ENCODE data around the gene AHCYL2.

DNA sequence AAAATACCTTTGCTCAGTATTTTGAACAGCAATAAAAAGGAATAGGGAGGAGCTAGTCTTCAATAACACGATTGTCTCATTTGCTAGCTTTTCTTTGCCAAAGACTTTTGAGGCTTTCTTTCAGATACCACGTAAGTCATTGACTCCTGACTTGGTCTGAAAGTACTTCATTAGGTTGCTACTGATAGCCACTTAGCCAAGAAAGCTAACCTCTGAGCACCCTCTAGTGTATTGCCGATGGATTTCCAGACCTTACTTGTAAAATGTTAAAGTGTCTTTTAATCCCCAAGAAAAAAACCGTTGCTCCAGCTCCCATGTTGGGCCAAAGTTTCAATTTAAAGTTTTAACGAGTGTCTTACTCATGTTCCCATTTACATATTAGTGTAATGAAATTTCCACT is 146.0 kb downstream of the AHCYL2 start:
- TF ChIP-seq, protein P1, sequence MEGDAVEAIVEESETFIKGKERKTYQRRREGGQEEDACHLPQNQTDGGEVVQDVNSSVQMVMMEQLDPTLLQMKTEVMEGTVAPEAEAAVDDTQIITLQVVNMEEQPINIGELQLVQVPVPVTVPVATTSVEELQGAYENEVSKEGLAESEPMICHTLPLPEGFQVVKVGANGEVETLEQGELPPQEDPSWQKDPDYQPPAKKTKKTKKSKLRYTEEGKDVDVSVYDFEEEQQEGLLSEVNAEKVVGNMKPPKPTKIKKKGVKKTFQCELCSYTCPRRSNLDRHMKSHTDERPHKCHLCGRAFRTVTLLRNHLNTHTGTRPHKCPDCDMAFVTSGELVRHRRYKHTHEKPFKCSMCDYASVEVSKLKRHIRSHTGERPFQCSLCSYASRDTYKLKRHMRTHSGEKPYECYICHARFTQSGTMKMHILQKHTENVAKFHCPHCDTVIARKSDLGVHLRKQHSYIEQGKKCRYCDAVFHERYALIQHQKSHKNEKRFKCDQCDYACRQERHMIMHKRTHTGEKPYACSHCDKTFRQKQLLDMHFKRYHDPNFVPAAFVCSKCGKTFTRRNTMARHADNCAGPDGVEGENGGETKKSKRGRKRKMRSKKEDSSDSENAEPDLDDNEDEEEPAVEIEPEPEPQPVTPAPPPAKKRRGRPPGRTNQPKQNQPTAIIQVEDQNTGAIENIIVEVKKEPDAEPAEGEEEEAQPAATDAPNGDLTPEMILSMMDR (IDR thresholded peaks at IDR 0.05) = no peak
- TF ChIP-seq GABPB1 (CRISPR knock-in tag; IDR thresholded peaks at IDR 0.05) (no peak), CREM (CRISPR knock-in tag; IDR thresholded peaks at IDR 0.05) (no peak), MAX (CRISPR knock-in tag; IDR thresholded peaks at IDR 0.05) (no peak), FOXK1 (CRISPR knock-in tag; IDR thresholded peaks at IDR 0.05) (no peak), FOXJ3 (CRISPR knock-in tag; IDR thresholded peaks at IDR 0.05; ENCODE audit: borderline replicate concordance) (no peak), ELF4 (CRISPR knock-in tag; IDR thresholded peaks at IDR 0.05; ENCODE audit: low read depth) (no peak), MYBL2 (CRISPR knock-in tag; IDR thresholded peaks at IDR 0.05) (no peak), NFYB (CRISPR knock-in tag; conservative IDR thresholded peaks at IDR 0.05; ENCODE audit: low read depth) (no peak)
- TF ChIP-seq, protein P2, sequence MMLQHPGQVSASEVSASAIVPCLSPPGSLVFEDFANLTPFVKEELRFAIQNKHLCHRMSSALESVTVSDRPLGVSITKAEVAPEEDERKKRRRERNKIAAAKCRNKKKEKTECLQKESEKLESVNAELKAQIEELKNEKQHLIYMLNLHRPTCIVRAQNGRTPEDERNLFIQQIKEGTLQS (CRISPR knock-in tag; conservative IDR thresholded peaks at IDR 0.05) = no peak
- TF ChIP-seq, protein P3, sequence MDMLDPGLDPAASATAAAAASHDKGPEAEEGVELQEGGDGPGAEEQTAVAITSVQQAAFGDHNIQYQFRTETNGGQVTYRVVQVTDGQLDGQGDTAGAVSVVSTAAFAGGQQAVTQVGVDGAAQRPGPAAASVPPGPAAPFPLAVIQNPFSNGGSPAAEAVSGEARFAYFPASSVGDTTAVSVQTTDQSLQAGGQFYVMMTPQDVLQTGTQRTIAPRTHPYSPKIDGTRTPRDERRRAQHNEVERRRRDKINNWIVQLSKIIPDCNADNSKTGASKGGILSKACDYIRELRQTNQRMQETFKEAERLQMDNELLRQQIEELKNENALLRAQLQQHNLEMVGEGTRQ (CRISPR knock-in tag; IDR thresholded peaks at IDR 0.05) = no peak
